Esophagus (tissue), 2 donors: ENCODE measurements around the gene MIPOL1. TPM values are rescaled to one million over a fixed set of nuclear protein-coding genes. Genes with fewer than 3 reads are reported as not detected.

Source experiments
- H3K27ac ChIP-seq, 2 donors: one replicate each; pipeline ENCODE4 v1.5.1; 2013; ENCODE audit warnings: low read depth in 2 of 2, mild to moderate bottlenecking in 2 of 2, inconsistent platforms in 1 of 2, low read length in 1 of 2, moderate library complexity in 1 of 2
- H3K27me3 ChIP-seq, 2 donors: one replicate each; pipeline ENCODE4 v1.6.1; 2013; ENCODE audit warnings: low read length in 2 of 2, control low read depth in 1 of 2, mild to moderate bottlenecking in 1 of 2; ENCODE audit not compliant: insufficient read depth in 2 of 2, control insufficient read depth in 1 of 2
- H3K36me3 ChIP-seq, 2 donors: one replicate each; pipeline ENCODE4 v1.6.1; 2013; ENCODE audit warnings: low read length in 1 of 2; ENCODE audit not compliant: control insufficient read depth in 2 of 2, insufficient read depth in 2 of 2
- H3K4me1 ChIP-seq, 2 donors: one replicate each; pipeline ENCODE4 v1.6.1; 2013; ENCODE audit warnings: low read length in 1 of 2; ENCODE audit not compliant: control insufficient read depth in 2 of 2, insufficient read depth in 2 of 2
- H3K4me3 ChIP-seq, 2 donors: one replicate each; pipeline ENCODE4 v1.5.1; 2013; ENCODE audit warnings: low read length in 2 of 2, mild to moderate bottlenecking in 2 of 2, low read depth in 1 of 2, moderate library complexity in 1 of 2
- H3K9me3 ChIP-seq, 2 donors: one replicate each; pipeline ENCODE4 v1.6.1; 2013; ENCODE audit warnings: mild to moderate bottlenecking in 2 of 2, low read depth in 1 of 2, low read length in 1 of 2, moderate library complexity in 1 of 2; ENCODE audit not compliant: control insufficient read depth in 2 of 2, insufficient read depth in 1 of 2
- WGBS, 2 donors: extraction: QIAGEN DNeasy Blood & Tissue Kit; methylation state at CpG; one replicate each; pipeline ENCODE4 v1.1.7; 2013; 5-methylcytosine and 5-hydroxymethylcytosine counted together
- polyA plus RNA-seq, 2 donors: library from polyadenylated mRNA; stranded (reverse); fragments of 200-250 nt; gene quantifications; one replicate each; pipeline ENCODE4 v1.2.3, GENCODE V29; 2013
- donor health status: healthy with polysubstance abuse.
- donor health status: Bipolar disorder and iron deficiency.

Gene MIPOL1
- polyA plus RNA-seq, 2 donors: 1.5 to 2.2 TPM

- Histone ChIP-seq H3K4me1 (no peaks in the 10 kb centered on the region), H3K27me3 (no peaks in the 10 kb centered on the region), H3K36me3 (no peaks in the 10 kb centered on the region), H3K4me3 (no peak overlapping the region), H3K9me3 (no peaks in the 10 kb centered on the region), H3K27ac (no peak overlapping the region)
- WGBS, 2 donors: 55 to 58% methylated on average over 1 of the region's 1 CpG
These were observed 205.9 kb downstream of the MIPOL1 start for GRCh38 chr14:37403626-37404025.

DNA sequence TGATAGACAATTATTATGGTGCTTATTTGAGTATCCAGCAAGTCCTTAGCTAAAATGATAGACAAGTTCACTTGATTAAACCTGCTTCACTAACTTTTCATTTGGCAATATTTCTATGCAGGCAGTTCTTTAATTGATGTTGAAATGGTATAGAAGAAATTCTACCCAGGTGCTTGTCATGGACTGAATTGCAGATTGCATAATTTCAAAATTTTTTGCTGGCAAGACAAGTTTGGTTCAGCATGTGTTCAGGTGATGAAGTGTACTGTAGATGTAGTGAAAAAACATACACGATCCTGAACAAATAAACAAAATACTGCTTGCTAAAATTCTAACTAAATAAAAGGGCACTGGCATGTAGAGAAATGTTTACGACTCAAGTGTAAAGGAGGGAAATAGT is 208.4 kb downstream of the MIPOL1 start:
- no peaks in the 10 kb centered on the region for H3K36me3 ChIP-seq
- no peaks in the 10 kb centered on the region for H3K4me1 ChIP-seq
- 50 to 71% methylated on average over 2 of the region's 2 CpGs for WGBS, 2 donors
- no peaks in the 10 kb centered on the region for H3K9me3 ChIP-seq
- no peak overlapping the region for H3K4me3 ChIP-seq
- H3K27me3 ChIP-seq: no peaks in the 10 kb centered on the region
- H3K27ac ChIP-seq: no peak overlapping the region

DNA sequence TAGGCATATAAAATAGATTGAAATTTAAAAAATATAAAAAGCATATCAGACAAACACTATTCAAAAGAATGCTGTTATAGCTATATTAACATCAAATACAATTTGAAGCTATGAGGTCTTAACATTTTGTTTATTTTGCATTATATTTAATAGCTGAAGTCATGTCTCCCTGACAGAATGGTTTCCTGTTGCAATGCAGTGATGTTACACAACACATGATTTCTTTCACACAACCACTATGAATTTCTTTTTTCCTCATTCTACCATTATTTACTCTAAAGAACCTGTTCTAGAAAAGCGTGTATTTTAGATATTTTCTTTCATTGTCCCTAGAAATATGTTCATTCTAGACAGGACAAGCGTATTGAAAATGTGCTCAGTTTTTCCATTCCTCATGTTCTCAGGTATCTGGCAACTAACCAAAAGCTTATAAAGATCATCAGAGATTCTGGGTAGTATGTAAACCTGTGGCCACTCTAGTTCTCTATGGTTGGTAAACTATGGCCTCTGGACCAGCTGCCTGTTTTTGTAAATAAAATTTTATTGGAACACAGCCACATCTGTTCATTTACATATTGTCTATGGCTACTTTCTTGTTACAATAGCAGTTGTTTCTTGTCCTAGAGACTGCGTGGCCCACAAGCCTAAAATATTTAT is 213.5 kb downstream of the MIPOL1 start:
- Histone ChIP-seq H3K27ac (no peak overlapping the region), H3K36me3 (no peaks in the 10 kb centered on the region), H3K4me1 (no peaks in the 10 kb centered on the region), H3K4me3 (no peak overlapping the region), H3K27me3 (no peaks in the 10 kb centered on the region), H3K9me3 (no peaks in the 10 kb centered on the region)
- WGBS, 2 donors: 80 to 87% methylated on average over 3 of the region's 3 CpGs

- 91 to 97% methylated on average over 1 of the region's 1 CpG for WGBS, 2 donors
- H3K36me3 ChIP-seq: no peaks in the 10 kb centered on the region
These were observed 215.3 kb downstream of the MIPOL1 start for GRCh38 chr14:37413050-37413449.

DNA sequence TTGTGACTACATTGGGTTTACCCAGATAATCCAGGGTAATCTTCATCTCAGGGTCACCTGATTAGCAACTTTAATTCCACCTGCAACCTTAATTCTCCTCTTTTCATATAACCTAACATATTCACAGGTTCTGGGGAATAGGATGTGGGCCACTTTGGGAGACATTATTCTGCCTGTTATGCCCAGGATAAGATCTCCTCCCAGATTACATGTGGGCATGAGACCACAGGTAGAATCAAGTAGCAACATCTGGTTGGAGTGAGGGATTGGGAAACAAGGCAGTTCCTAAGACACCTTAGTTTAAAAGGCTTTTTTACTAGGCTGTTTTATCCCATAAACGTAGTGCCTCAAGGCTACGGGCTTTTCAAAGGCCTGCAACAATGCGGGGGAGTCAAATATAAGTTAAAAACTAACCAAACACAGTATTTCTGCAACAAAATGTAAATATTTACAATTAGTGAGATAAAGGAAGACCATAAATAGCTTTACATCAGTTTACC is 215.8 kb downstream of the MIPOL1 start:
- Histone ChIP-seq H3K4me3 (no peak overlapping the region), H3K27me3 (no peaks in the 10 kb centered on the region), H3K36me3 (no peaks in the 10 kb centered on the region), H3K9me3 (no peaks in the 10 kb centered on the region), H3K27ac (no peak overlapping the region), H3K4me1 (no peaks in the 10 kb centered on the region)
- WGBS, 2 donors: 86 to 91% methylated on average over 3 of the region's 3 CpGs

More at GRCh38 chr14:37413050-37413449, 215.3 kb downstream of the MIPOL1 start:
- H3K4me3 ChIP-seq: no peak overlapping the region
- H3K27ac ChIP-seq: no peak overlapping the region
- H3K9me3 ChIP-seq: no peaks in the 10 kb centered on the region
- H3K4me1 ChIP-seq: no peaks in the 10 kb centered on the region
- no peaks in the 10 kb centered on the region for H3K27me3 ChIP-seq

GRCh38 chr14:37416264-37416663 is 218.5 kb downstream of the MIPOL1 start:
- H3K36me3 ChIP-seq: no peaks in the 10 kb centered on the region

DNA sequence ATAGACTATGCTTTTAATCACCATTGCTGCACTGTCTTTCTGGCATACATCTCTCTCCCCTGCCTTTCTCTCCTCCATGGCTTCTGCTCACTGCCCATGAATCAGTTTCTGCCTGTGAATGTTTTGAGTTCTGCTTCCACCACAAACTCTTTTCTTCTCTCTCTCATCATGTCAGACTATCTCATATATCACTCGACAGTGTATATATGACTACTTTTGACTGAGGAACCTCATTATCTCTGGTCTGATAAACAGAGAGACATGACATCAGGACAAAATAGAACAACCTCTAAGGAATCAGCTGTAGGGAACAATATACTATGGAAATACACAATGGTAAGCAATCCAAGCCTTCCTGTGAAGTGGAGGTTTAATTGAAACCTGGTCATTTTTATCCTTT is 219.4 kb downstream of the MIPOL1 start:
- Histone ChIP-seq H3K27me3 (no peaks in the 10 kb centered on the region), H3K9me3 (no peaks in the 10 kb centered on the region)
- 95 to 96% methylated on average over 1 of the region's 1 CpG for WGBS, 2 donors

More at GRCh38 chr14:37416264-37416663, 218.5 kb downstream of the MIPOL1 start:
- no peaks in the 10 kb centered on the region for H3K27me3 ChIP-seq
- no peak overlapping the region for H3K4me3 ChIP-seq
- H3K27ac ChIP-seq: no peak overlapping the region
- H3K4me1 ChIP-seq: no peaks in the 10 kb centered on the region
- WGBS, 2 donors: 94 to 100% methylated on average over 2 of the region's 2 CpGs
- H3K9me3 ChIP-seq: no peaks in the 10 kb centered on the region

GRCh38 chr14:37417833-37418232 is 220.1 kb downstream of the MIPOL1 start:
- H3K9me3 ChIP-seq: no peaks in the 10 kb centered on the region
- H3K4me1 ChIP-seq: no peaks in the 10 kb centered on the region
- no peaks in the 10 kb centered on the region for H3K36me3 ChIP-seq
- 70 to 79% methylated on average over 1 of the region's 1 CpG for WGBS, 2 donors
- no peak overlapping the region for H3K4me3 ChIP-seq
- H3K27me3 ChIP-seq: no peaks in the 10 kb centered on the region
- H3K27ac ChIP-seq: no peak overlapping the region

More for the DNA sequence above, 219.4 kb downstream of the MIPOL1 start:
- Histone ChIP-seq H3K36me3 (no peaks in the 10 kb centered on the region), H3K4me1 (no peaks in the 10 kb centered on the region), H3K4me3 (no peak overlapping the region), H3K27ac (no peak overlapping the region)

- H3K4me1 ChIP-seq: no peaks in the 10 kb centered on the region
- no peaks in the 10 kb centered on the region for H3K27me3 ChIP-seq
- H3K9me3 ChIP-seq: no peaks in the 10 kb centered on the region
- no peak overlapping the region for H3K27ac ChIP-seq
- H3K36me3 ChIP-seq: no peaks in the 10 kb centered on the region
- H3K4me3 ChIP-seq: no peak overlapping the region
- 70 to 89% methylated on average over 2 of the region's 2 CpGs for WGBS, 2 donors
These were observed 222.9 kb downstream of the MIPOL1 start for GRCh38 chr14:37420622-37421021.

GRCh38 chr14:37422319-37422718 is 224.6 kb downstream of the MIPOL1 start:
- Histone ChIP-seq H3K27ac (no peak overlapping the region), H3K4me1 (no peaks in the 10 kb centered on the region), H3K9me3 (no peaks in the 10 kb centered on the region), H3K27me3 (no peaks in the 10 kb centered on the region), H3K4me3 (no peak overlapping the region), H3K36me3 (no peaks in the 10 kb centered on the region)
